CD8-positive, alpha-beta memory T cell (primary cell): ENCODE results near the gene KLHDC3. TPM values are rescaled to one million over a fixed set of nuclear protein-coding genes. Genes with fewer than 3 reads are reported as not detected.

Experiments
- CTCF ChIA-PET: fragments of 350-600 bp; sonication (Branson Sonifier 250); formaldehyde crosslinking; loops from one replicate; lab custom pipeline; 2021; ENCODE audit warnings: antibody characterized with exemption; lab: Charles Lee
- POLR2A ChIA-PET: fragments of 350-600 bp; sonication (Branson Sonifier 250); formaldehyde crosslinking; loops from one replicate; lab custom pipeline; 2021; ENCODE audit warnings: antibody characterized with exemption; lab: Charles Lee
- DNase-seq, 5 donors: peaks; one replicate each; pipeline versions ENCODE4 v3.0.0 to v3.0.0-alpha.2; 2020 to 2022; ENCODE audit warnings: mixed read lengths in 1 of 5
- H3K27ac ChIP-seq: one replicate; pipeline ENCODE4 v1.7.0; 2013; ENCODE audit warnings: low read depth, mild to moderate bottlenecking, low read length, moderate library complexity
- H3K27me3 ChIP-seq: 2 replicates; pipeline ENCODE4 v1.7.0; 2013; ENCODE audit warnings: low read length, mild to moderate bottlenecking; ENCODE audit not compliant: insufficient read depth, poor library complexity, severe bottlenecking
- H3K36me3 ChIP-seq: 2 replicates; pipeline ENCODE4 v1.7.0; 2013; ENCODE audit warnings: mild to moderate bottlenecking, low read length, moderate library complexity; ENCODE audit not compliant: insufficient read depth
- H3K4me1 ChIP-seq: 2 replicates; pipeline ENCODE4 v1.7.0; 2013; ENCODE audit warnings: mild to moderate bottlenecking, low read length, moderate library complexity; ENCODE audit not compliant: insufficient read depth
- H3K4me3 ChIP-seq: 2 replicates; pipeline ENCODE4 v1.7.0; 2013; ENCODE audit warnings: mild to moderate bottlenecking, low read length
- H3K9me3 ChIP-seq: 2 replicates; pipeline ENCODE4 v1.7.0; 2013; ENCODE audit warnings: mild to moderate bottlenecking, low read length
- H3K27ac Mint-ChIP-seq, 8 donors: one replicate each; pipeline ENCODE4 v1.8.0; 2020 to 2021; ENCODE audit warnings: mixed read lengths in 8 of 8, mild to moderate bottlenecking in 6 of 8, inconsistent platforms in 3 of 8, moderate library complexity in 3 of 8
- H3K27me3 Mint-ChIP-seq, 2 donors: one replicate each; pipeline ENCODE4 v1.8.0; 2020 to 2021; ENCODE audit warnings: mixed read lengths in 2 of 2, mild to moderate bottlenecking in 1 of 2, moderate library complexity in 1 of 2
- H3K36me3 Mint-ChIP-seq, 3 donors: one replicate each; pipeline ENCODE4 v1.8.0; 2020 to 2021; ENCODE audit warnings: mixed read lengths in 3 of 3, inconsistent platforms in 1 of 3, mild to moderate bottlenecking in 1 of 3
- H3K4me1 Mint-ChIP-seq, 3 donors: one replicate each; pipeline ENCODE4 v1.8.0; 2020 to 2021; ENCODE audit warnings: mixed read lengths in 3 of 3, inconsistent platforms in 1 of 3, mild to moderate bottlenecking in 1 of 3
- H3K4me3 Mint-ChIP-seq, 7 donors: one replicate each; pipeline ENCODE4 v1.8.0; 2020 to 2021; ENCODE audit warnings: mixed read lengths in 7 of 7, mild to moderate bottlenecking in 6 of 7, moderate library complexity in 4 of 7, inconsistent platforms in 2 of 7
- H3K9me3 Mint-ChIP-seq, 5 donors: one replicate each; pipeline ENCODE4 v1.8.0; 2020 to 2022; ENCODE audit warnings: mixed read lengths in 5 of 5, mild to moderate bottlenecking in 3 of 5, moderate library complexity in 2 of 5, inconsistent platforms in 1 of 5
- polyA plus RNA-seq: library from polyadenylated mRNA; unstranded; fragments of 300-500 nt; fragmentation: Illumina TruSeq; gene quantifications from one replicate; pipeline ENCODE4 v1.2.3, GENCODE V29; 2021
- total RNA-seq, 2 experiments: library from RNA; stranded (reverse); gene quantifications; one replicate each; pipeline ENCODE4 v1.2.3, GENCODE V29; 2021

Gene KLHDC3
- total and polyA plus RNA-seq, 3 experiments from 2014 or later = 73.5 to 90.7 (median 74.1) TPM

- Mint-ChIP-seq H3K36me3 (peaks cover 3 to 61% (median 14%) of the 10 kb centered on the region in 3 donors), H3K9me3 (no peaks in the 10 kb centered on the region), H3K4me3 (peak within 1 kb of the TSS; percentile 95 to 99 (median 98)), H3K27ac (peak within 1 kb of the TSS; percentile 98 to 100 (median 100)), H3K4me1 (peaks cover 32 to 54% (median 50%) of the 10 kb centered on the region in 3 donors), H3K27me3 (no peaks in the 10 kb centered on the region)
- Histone ChIP-seq H3K4me3 (peak within 1 kb of the TSS; percentile 93), H3K4me1 (peaks cover 23% of the 10 kb centered on the region), H3K27ac (peak within 1 kb of the TSS; percentile 94), H3K27me3 (no peaks in the 10 kb centered on the region), H3K36me3 (peaks cover 18% of the 10 kb centered on the region), H3K9me3 (no peaks in the 10 kb centered on the region)
- peak; percentile 95 to 97 (median 96) for DNase-seq
- ChIA-PET CTCF (interaction anchor here (1.2 to 2.1 kb wide), 2 partner anchors 47 to 84 kb away, joined by 3 to 6 read pairs; no protein-coding TSS in a partner anchor), POLR2A (interaction anchor here (0.5 to 2.6 kb wide), 11 partner anchors 38 to 316 kb away, joined by 3 to 24 read pairs (median 5); partner anchors contain the start of genes CNPY3, KLHDC3, MEA1 and PEX6)
These were observed 45.4 kb downstream of the KLHDC3 start, which contains the start of the genes KLC4 and MRPL2 for GRCh38 chr6:43059168-43060033. KLC4 (plus strand) TSS chr6:43059631; CDS start chr6:43061336, 1,705 bp downstream. MRPL2 (minus strand) TSS chr6:43059434; CDS start chr6:43059381, 53 bp downstream.

DNA sequence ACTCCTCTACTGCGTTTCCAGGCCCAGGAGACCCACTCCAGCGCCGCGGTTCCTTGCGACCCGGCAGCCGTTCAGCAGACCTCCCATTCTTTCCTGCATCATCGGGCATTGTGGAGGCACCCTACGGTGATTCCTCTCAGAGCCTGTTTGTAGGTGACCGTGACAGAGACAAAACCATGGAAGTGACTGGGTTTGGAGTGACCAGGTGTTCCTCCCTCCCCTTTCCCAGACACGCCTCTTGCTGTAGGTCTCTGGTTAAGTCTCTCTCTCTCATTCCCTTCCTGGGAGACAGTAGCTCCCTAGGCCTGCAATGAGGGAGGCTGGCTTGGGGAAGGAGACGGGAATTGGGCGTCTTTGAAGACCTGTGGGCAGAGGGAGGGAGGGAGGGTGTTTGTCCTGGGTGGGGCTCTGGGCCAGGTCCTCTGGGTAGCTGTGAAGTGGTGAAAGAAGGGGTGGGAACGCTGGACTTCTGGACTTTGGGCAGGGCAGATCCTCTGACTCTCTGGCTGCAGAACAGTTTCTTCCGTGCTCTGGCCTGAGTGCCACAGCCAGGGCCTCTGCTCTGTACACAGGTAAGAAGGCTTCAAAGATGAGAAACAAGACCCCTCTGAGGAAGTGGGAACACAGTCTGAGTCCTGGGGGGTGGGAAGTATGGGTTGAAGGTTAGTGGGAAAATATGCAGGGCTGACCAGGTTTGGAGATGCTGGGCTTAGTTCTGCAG, 46.1 kb downstream of the KLHDC3 start:
- no peaks in the 10 kb centered on the region for H3K27me3 Mint-ChIP-seq
- DNase-seq = no peak
- H3K4me1 ChIP-seq = peaks cover 22% of the 10 kb centered on the region
- H3K27ac ChIP-seq = peak overlapping the region; percentile 94
- peak overlapping the region; percentile 95 to 99 (median 98) for H3K4me3 Mint-ChIP-seq
- no peaks in the 10 kb centered on the region for H3K27me3 ChIP-seq
- POLR2A ChIA-PET = interaction anchor here (0.8 to 2.6 kb wide), 4 partner anchors 46 to 314 kb away, joined by 3 to 24 read pairs (median 8); partner anchors contain the start of genes KLHDC3, MEA1, PEX6 and PPP2R5D
- H3K27ac Mint-ChIP-seq = peak overlapping the region; percentile 98 to 100 (median 100)
- peaks cover 17% of the 10 kb centered on the region for H3K36me3 ChIP-seq
- CTCF ChIA-PET = interaction anchor here (1.2 to 2.1 kb wide), 2 partner anchors 9 to 83 kb away, joined by 3 to 6 read pairs; no protein-coding TSS in a partner anchor
- H3K4me1 Mint-ChIP-seq = peaks cover 32 to 53% (median 50%) of the 10 kb centered on the region in 3 donors
- H3K4me3 ChIP-seq = peak overlapping the region; percentile 93
- no peaks in the 10 kb centered on the region for H3K9me3 Mint-ChIP-seq
- no peaks in the 10 kb centered on the region for H3K9me3 ChIP-seq
- peaks cover 3 to 67% (median 19%) of the 10 kb centered on the region in 3 donors for H3K36me3 Mint-ChIP-seq

DNA sequence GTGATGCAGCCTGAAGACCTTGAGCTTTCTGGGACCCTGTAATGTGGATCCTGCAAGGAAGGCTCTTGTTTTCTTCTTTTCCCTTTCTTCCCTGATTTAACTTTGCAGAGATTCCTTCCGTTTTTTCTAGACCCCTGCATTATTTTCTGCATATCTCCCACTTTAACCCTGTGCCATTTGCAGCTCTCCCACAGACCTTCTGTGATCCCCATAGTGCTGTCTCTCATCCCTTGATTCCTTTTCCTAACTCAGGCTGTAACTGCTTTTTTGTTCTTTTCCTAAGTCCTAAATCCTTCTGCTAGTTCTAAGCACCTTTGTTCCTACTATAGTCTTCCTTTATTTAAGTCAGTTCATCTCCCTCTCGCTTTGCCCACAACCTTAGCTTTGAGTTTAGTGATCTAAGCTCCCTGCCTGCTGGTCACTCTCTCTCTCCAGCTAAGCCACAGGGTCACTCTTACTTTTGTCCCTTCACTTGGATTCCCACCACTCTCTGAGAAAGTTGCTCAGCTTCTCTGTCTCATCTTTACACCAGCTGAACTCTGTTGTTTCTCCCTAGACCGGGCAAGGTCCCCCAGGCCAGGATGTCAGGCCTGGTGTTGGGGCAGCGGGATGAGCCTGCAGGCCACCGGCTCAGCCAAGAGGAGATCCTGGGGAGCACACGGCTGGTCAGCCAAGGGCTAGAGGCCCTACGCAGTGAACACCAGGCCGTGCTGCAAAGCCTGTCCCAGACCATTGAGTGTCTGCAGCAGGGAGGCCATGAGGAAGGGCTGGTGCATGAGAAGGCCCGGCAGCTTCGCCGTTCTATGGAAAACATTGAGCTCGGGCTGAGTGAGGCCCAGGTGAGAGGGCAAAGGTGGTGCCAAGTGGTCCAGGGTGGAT, 46.9 kb downstream of the KLHDC3 start:
- CTCF ChIA-PET = interaction anchor here (1.2 to 2.1 kb wide), 2 partner anchors 9 to 82 kb away, joined by 3 to 6 read pairs; no protein-coding TSS in a partner anchor

GRCh38 chr6:43061861-43062260, 47.8 kb downstream of the KLHDC3 start:
- H3K4me3 Mint-ChIP-seq = peak overlapping the region in 3 of 7 donors; percentile 36 to 98 (median 96)
- H3K27ac Mint-ChIP-seq = peak overlapping the region in 4 of 8 donors; percentile 8 to 98 (median 38)
- Histone ChIP-seq H3K27me3 (no peaks in the 10 kb centered on the region), H3K4me3 (no peak overlapping the region), H3K9me3 (no peaks in the 10 kb centered on the region), H3K27ac (no peak overlapping the region), H3K36me3 (peaks cover 13% of the 10 kb centered on the region), H3K4me1 (peaks cover 22% of the 10 kb centered on the region)
- no peak for DNase-seq
- no peaks in the 10 kb centered on the region for H3K9me3 Mint-ChIP-seq
- CTCF ChIA-PET = no interaction called here
- H3K4me1 Mint-ChIP-seq = peaks cover 32 to 44% (median 43%) of the 10 kb centered on the region in 3 donors
- POLR2A ChIA-PET = no interaction called here
- H3K36me3 Mint-ChIP-seq = peaks cover 10 to 71% (median 22%) of the 10 kb centered on the region in 3 donors
- no peaks in the 10 kb centered on the region for H3K27me3 Mint-ChIP-seq

More for the DNA sequence above, 46.9 kb downstream of the KLHDC3 start:
- Mint-ChIP-seq H3K27ac (peak overlapping the region; percentile 61 to 100 (median 99)), H3K9me3 (no peaks in the 10 kb centered on the region), H3K4me1 (peaks cover 32 to 47% (median 45%) of the 10 kb centered on the region in 3 donors), H3K36me3 (peaks cover 5 to 67% (median 16%) of the 10 kb centered on the region in 3 donors), H3K27me3 (no peaks in the 10 kb centered on the region), H3K4me3 (peak overlapping the region; percentile 95 to 99 (median 98))
- H3K27ac ChIP-seq = no peak overlapping the region
- POLR2A ChIA-PET = interaction anchor here (0.5 to 2.6 kb wide), 3 partner anchors 47 to 109 kb away, joined by 4 to 24 read pairs (median 7); partner anchors contain the start of genes KLHDC3, MEA1 and PPP2R5D
- H3K4me3 ChIP-seq = peak overlapping the region; percentile 93
- no peak for DNase-seq
- no peaks in the 10 kb centered on the region for H3K27me3 ChIP-seq
- peaks cover 22% of the 10 kb centered on the region for H3K4me1 ChIP-seq
- no peaks in the 10 kb centered on the region for H3K9me3 ChIP-seq
- peaks cover 9% of the 10 kb centered on the region for H3K36me3 ChIP-seq

- H3K36me3 ChIP-seq = peaks cover 9% of the 10 kb centered on the region
- H3K4me3 Mint-ChIP-seq = no peak overlapping the region
- no peak overlapping the region for H3K27ac Mint-ChIP-seq
- H3K27me3 ChIP-seq = no peaks in the 10 kb centered on the region
- H3K4me3 ChIP-seq = no peak overlapping the region
- H3K36me3 Mint-ChIP-seq = peaks cover 10 to 69% (median 22%) of the 10 kb centered on the region in 3 donors
- H3K4me1 ChIP-seq = peaks cover 21% of the 10 kb centered on the region
- ChIA-PET CTCF (no interaction called here), POLR2A (interaction anchor here (0.7 kb wide), 1 partner anchor 376 kb away, joined by 5 read pairs; no protein-coding TSS in a partner anchor)
- H3K27ac ChIP-seq = no peak overlapping the region
- no peak for DNase-seq
- H3K9me3 Mint-ChIP-seq = no peaks in the 10 kb centered on the region
- peaks cover 31 to 41% (median 41%) of the 10 kb centered on the region in 3 donors for H3K4me1 Mint-ChIP-seq
- no peaks in the 10 kb centered on the region for H3K27me3 Mint-ChIP-seq
- no peaks in the 10 kb centered on the region for H3K9me3 ChIP-seq
These were observed 48.8 kb downstream of the KLHDC3 start for GRCh38 chr6:43062818-43063217.

DNA sequence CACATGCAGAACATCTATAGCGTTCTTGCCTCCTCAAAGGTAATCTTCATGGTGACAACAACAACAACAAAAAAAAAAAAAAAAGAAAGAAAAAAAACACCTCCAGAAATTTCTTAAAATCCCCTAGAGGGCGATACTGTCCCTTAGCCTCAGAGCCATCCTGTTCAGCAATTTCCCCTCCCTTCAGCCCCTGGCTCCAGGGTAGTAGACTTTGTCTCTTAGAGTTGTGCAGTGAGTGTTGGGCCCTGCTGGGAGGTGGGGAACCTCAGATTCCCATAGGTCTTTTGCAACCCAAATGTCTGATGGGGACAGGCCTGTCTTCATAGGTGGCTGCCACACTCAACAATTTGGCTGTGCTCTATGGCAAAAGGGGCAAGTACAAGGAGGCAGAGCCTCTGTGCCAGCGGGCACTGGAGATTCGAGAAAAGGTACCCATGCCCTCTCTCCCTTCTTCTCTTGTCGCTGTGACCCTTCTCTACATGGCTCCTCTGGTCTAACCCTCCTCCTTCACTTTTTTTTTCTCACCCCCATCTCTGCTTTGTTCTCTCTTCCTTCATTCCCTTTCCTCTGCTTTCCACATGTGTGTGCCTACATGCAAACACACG, 56.1 kb downstream of the KLHDC3 start:
- H3K36me3 ChIP-seq = peaks cover 8% of the 10 kb centered on the region
- DNase-seq = peak in 1 of 5 donors; percentile 36
- ChIA-PET CTCF (interaction anchor here (1.3 kb wide), 1 partner anchor 9 kb away, joined by 3 read pairs; no protein-coding TSS in a partner anchor), POLR2A (no interaction called here)
- peaks cover 0 to 4% (median 0%) of the 10 kb centered on the region in 3 donors for H3K4me1 Mint-ChIP-seq
- no peaks in the 10 kb centered on the region for H3K27me3 ChIP-seq
- peaks cover 25 to 59% (median 32%) of the 10 kb centered on the region in 3 donors for H3K36me3 Mint-ChIP-seq
- no peaks in the 10 kb centered on the region for H3K9me3 Mint-ChIP-seq
- no peaks in the 10 kb centered on the region for H3K4me1 ChIP-seq
- no peak overlapping the region for H3K4me3 Mint-ChIP-seq
- H3K4me3 ChIP-seq = no peak overlapping the region
- H3K27ac Mint-ChIP-seq = no peak overlapping the region
- peaks cover 0 to 5% of the 10 kb centered on the region in 2 donors for H3K27me3 Mint-ChIP-seq
- no peak overlapping the region for H3K27ac ChIP-seq
- no peaks in the 10 kb centered on the region for H3K9me3 ChIP-seq
